HG02759 (cell line): Measurements from ENCODE around the gene GALNT10.

ENCODE experiments used
- ATAC-seq: cut with Tn5 transposase; IDR thresholded peaks from one replicate; pipeline ENCODE4 v1.9.1; 2021; ENCODE audit warnings: mild to moderate bottlenecking, moderate library complexity; ENCODE audit not compliant: unreplicated experiment

Gene GALNT10

DNA sequence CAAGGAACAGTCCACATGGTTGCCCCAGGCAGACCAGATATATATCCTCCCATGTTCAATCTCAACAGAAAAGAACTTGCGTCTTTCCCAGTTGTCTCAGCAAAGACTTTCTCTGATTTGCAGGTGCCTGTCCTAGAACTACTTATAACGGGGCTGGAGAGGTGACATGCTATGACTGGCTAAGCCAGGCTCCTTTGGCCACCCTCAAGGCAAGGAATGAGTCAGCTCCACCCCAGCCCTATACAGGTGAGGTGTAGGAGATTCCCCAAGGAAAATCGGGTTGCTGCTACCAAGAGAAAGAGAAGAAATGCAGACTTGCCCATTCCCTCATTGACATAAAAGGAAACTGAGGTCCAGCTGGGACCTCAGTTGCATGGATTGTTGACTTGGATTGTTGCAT lies 127.4 kb downstream of the GALNT10 start:
- no peak for ATAC-seq

DNA sequence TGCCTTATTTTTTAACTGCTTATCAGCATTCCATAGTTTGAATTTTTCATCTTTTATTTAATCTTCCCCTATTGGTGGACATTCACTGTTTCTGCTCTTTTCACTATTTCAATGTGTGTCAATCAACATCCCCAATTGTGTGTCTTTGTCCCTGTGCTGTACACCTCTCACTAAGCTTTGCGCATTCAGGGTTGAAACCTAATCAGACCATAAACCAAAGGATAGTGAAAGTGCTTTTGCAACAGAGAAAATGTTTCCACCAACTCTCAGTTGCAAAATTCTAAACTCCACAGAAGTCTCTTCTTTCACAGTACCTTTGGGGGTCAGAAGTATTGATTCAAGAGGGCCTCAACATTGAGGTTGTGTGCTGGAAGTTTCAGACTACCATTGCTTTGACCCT lies 128.2 kb downstream of the GALNT10 start:
- no peak for ATAC-seq

DNA sequence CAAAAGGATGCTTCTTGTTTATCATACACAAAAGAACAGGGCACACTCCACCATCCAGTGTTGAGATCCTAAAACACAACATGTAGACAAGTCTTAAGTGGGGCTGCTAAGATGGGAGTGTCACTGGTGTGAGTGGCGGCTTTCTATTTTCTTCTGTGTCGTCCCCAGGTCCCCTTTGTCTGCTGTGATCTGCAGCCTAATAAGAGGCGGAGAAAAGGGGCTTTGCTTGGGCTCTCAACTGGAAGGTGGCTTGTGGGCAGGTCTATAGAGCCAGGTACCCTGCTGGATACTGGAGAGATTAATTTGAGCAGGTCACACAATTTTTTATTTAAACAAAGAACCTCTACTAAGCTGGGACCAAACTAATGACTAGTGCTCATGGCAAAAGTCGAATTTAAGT lies 129.2 kb downstream of the GALNT10 start:
- no peak for ATAC-seq

DNA sequence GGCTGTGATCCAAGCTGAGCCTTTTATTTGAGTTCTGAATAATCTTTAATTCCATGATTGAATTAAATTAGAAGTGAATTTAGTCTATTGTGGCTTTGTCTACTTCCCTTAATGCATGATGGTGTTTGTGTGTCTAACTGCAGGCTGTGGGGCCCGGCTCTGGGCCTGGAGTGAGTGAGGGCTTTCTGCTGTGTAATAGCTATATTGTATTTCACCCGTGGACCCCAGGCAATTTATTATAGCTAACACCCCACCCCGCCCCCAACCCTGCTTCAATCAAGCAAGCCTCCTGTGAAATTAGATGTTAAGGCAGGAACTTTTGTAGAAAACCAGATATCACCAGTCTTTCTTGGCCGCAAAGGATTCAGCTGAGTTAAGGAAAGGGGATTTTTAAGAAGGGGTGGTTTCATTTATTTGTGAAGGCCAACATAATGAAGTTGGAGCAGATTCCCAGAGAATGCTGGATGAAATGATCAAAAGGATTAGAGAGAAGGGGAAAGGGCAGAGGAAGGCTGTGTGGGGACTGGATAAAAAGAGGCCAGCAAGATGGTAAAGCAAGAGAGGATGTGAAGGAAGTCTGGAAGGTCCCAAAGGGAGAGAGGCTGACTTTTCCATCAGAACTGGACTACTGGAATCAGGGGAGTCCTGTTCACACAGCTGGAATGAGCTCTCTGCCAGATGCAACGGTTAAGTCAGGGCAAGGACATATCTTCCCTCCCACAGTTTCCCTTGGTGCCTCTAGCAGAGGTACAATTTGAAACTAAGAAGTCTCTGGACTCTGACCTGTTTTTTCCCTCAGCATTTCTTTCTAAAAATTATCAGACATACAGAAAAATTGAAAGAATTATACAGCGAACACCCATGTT lies 129.9 kb downstream of the GALNT10 start:
- ATAC-seq, result no peak

DNA sequence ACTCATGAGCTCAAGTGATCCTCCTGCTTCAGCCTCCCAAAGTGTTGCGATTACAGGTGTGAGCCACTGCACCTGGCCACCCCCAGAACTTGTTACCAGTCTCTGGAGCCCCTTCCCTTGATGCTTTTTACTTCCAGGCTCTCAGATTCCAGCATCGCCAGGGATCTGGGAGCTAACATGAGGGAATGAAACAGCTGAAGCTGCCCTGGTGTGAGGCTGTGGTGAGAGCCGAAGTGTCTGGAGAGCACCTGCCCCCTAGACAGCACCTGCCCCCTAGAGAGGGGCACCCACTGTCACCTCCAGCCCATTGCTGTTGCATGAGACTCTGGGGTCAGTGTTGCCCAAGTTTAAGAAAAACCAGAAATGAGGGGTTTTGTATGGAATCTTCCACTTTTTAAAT lies 131.0 kb downstream of the GALNT10 start:
- ATAC-seq, result no peak

DNA sequence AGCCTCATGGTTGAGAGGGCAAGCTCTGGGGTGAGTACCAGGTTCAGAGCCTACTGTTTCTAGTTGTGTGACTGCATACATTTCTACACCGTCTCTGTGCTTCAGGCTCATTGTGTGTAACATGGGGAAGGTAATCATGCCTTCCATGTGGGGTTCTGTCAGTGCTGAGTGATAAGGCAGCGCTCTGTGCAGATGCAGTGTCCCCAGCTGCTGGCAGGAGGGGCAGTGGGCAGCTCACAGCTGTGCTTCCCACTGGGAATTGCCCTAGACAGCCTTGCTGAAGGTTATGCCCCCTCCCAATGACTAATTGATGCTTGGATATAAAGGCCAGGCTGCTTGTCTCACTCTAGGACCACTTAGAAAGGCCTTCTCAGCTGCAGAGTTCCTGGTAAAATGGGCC lies 133.5 kb downstream of the GALNT10 start:
- ATAC-seq, result no peak

DNA sequence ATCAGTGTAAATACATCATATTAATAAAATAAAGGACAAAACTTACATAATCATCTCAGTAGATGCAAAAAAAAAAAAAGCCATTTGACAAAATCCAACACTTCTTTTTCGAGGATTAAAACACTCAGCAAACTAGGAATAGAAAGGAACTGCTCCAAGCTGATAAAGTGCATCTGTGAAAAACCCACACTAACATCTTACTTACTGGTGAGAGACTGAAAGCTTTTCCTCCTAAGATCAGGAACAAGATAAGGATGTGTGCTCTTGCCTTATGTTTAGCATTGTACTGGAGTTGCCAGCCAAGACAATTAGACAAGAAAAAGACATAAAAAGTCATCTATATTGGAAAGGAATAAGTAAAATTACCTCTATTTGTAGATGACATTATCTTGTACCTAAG lies 135.0 kb downstream of the GALNT10 start:
- ATAC-seq, result no peak

DNA sequence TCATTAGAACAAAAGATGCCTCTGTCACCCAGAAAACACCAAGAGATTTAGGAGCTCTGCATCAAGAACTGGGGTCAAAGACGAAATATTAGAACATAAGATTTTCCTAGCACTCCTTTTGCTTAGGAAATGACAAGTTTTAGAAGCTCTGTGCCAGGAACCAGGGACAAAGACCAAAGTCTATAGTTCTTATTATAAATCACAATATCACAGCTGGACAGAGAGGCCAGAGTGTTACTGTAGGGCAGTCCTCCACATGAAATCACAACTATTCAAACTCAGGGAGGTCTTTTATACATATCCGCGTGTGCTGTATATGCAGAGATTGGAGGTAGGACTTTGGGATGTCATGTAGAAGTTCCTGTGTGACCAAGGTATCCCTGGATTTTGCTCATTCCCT lies 138.5 kb downstream of the GALNT10 start:
- no peak for ATAC-seq

DNA sequence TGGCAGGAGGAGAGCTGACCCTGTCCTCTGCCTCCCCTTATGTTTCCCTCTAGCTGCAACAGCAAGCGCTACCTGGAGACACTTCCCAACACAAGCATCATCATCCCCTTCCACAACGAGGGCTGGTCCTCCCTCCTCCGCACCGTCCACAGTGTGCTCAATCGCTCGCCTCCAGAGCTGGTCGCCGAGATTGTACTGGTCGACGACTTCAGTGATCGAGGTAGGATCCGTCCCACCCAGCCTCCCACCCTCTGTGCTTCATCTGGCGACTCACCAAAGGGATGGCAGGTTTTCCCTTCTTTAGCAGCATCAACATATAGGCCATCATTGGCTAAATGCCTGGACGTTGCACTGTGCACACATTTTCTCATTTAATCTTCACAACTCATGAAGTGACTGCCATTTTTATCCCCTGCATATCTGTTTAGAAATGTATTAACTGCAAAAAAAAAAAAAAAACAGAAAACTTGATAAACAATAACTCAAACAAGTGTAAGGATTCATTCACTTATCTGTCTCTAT lies 139.0 kb downstream of the GALNT10 start:
- ATAC-seq, result no peak

DNA sequence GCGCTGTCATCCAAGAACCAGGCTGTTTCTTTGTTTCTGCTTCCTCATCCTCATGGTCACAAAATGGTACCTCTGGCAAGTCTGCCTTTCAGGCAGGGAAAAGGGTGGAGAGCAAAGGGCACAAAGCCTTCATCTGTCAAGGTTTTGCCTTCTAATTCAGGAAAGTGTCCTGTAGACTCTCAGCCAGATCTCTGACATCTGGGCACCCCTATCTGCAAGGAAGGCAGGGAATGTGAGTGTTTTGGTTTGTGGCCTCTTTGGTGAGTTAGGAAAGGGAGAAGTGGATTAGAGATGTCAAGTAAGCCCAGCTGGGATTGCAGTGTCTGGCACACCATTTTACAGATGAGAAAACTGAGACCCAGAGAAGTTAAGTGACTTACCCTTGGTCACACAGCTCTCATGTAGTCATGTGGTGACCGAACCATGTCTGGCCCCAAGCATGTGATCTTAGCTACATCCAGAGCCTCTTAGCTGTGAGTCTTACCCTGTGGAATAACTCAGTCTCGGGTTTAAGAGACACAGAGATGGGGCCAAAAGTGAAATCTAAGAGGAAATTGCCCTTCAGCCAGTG lies 139.6 kb downstream of the GALNT10 start:
- ATAC-seq, result no peak

DNA sequence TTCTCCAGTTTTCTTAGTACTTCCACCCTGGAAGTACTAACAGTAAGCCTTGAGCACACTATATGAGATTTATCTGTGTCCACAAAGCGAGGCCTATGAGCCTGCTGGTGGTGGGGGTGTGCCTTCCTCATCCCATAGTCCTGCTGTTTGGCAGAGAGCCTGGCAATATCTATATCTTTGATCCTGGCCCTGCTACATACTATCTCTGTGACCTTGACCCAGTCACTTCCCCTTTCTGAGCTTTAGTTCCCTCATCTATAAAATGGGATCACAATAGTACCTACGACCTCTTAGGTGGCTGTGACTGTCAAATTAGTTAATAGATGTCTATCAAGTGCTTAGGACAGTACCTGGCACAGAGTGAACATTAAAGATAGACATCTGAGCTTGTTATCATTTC lies 140.7 kb downstream of the GALNT10 start:
- no peak for ATAC-seq

DNA sequence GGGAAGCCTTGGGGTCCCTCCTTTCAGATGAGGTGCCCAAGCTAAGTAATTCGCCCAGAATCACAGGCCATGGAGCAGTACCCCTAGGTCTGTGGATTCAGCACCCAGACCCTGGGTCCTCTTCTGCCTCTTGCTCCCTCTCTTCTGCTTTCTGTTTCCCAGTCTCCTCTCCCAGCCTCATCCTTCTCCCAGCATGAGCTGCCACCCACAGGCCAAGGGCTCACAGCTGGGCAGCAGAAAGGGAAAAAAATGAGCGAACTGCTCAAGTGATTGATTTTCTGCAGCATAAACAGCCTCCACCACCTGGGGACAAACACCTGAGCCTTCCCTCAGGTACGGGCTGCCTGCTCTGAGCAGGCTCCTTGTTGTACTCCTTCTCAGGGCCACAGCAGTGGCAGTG lies 141.4 kb downstream of the GALNT10 start:
- ATAC-seq, result no peak

DNA sequence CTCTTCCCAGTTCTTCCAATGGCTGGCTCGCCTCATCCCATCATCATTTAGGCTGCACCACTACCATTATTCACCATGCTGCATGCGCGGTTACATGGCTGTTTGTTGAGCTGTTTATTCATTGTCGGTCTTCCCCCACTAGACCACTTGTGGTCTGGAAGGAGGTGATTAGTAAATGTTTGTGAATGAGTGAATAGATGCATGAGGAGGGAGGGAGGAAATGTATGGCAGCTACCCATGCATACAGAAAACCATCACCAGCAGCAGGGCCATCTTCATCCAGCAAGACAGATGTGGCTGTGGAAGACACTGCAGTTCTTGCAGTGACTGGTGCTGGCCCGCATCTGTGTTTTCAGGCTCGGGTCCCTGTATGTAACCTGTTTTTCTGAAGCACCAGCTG lies 141.9 kb downstream of the GALNT10 start:
- no peak for ATAC-seq

DNA sequence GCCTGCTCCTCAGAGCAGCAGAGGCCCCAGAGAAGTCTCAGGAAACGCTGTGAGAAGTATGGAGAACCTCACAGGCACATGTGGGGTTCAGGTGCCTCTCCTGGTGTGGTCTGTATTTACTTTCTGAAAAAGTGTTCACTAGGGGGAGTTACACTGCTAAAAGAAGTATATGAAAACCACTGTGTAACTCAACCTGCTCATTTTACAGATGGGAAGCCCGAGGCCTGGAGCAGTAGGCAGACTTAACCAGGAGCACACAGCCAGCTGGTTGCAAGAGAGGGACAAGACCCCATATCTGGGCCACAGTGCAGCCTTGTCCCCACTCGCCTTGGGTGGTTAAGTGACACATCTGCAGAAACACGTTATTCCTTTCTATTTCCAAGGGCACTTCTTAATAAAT lies 142.5 kb downstream of the GALNT10 start:
- ATAC-seq, result no peak

DNA sequence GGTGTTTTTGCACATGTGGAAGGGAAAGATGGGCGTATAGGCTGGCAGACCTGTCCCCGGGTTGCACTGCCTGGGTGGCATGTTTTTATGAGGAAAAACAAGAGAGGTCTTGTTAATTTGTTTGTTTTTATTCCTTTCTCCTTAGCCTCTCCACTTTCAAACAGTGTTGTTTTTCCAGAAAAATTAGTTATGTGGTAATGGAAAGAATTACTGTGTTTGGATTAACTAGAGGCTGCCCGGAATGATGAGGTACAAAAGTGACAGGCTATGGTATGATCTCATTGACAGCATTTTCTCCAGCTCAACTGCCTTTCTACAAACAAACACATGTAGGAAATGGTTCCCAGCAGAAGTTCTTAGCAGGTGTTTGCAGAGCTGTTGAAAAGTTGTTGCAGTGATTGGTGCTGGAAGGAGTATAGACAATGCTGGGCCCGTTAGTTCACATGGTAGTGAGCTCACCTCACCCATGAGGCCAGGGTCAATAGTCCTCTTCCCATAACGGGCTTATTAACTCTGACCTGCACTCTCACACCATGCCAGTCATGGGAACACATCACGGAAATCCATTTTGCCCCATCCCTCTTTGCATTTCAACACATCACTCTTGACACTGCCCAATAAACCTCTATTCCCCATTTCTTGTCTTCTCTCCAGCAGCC lies 144.0 kb downstream of the GALNT10 start:
- no peak for ATAC-seq

DNA sequence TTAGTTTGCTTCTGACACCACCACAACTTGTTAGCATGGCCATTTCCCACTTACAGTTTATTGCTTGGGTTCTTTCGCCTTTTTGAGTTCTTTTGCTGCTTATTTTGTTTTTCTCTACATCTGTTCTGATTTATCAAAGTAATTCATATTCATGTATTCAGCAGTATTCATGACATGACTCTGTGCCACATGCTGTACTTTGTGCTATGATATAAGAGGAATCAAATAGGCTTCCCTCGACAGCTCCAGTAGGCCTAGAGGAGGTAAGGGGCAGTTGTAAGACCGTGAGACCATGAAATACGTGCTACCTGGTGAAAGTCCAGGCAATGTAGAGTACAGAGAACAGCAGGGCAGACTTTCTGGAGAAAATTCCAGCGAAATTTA lies 144.5 kb downstream of the GALNT10 start:
- no peak for ATAC-seq

DNA sequence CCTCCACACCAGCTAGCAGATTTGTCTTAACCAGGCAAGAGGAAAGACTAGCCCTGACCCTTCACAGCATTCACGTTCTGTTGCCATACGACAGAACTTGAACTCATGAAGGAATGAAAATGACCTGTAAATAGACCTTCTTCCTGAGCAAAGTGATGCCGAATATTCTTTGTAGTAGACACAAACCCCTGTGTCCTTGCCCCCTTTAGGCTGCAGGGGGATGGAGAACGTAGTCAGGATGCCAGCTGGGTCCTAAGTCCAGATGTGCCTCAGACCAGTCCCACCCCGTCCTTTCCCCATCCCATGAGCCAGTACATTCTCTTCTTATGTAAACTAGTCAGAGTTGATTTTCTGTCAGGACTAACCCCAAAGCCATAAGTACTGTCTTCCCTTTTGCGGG lies 151.1 kb downstream of the GALNT10 start:
- no peak for ATAC-seq

DNA sequence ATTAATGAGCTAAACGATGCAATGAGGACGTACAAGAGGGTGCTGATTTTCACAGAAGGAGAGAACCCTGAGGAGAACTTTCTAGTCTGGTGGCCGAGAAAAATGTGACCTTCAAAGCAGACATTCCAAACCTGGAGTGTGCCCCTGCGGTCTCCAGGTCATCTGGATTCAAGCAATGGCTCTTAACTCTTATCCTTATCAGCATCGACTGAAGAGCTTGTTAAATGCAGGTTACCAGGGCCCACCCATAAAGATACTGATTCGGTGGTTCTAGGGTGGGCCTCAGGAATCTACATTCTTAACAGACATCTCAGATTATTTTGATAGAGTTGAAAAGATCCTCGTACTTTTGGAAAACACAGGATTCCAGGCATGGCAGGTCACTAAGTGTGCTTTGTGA lies 151.7 kb downstream of the GALNT10 start:
- ATAC-seq, result no peak

DNA sequence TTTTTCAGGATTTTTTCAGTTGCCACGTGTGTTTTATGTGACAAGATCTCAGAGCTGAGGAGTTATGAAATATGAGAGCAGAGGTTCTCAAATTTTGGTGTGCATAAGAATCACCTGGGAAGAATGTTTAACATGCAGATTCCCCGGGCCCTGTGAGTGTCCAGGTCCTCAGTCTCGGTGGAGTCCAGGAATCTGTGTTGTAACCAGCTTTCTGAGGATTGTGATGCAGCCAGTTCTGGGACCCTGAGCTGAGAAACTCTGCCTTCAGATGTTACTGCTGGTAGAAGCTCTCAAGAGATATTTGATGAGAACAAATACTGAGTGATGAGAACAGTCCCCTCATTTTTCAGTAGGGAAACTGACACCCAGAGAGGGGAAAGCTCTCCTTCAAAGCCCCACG lies 152.4 kb downstream of the GALNT10 start:
- ATAC-seq, result no peak

DNA sequence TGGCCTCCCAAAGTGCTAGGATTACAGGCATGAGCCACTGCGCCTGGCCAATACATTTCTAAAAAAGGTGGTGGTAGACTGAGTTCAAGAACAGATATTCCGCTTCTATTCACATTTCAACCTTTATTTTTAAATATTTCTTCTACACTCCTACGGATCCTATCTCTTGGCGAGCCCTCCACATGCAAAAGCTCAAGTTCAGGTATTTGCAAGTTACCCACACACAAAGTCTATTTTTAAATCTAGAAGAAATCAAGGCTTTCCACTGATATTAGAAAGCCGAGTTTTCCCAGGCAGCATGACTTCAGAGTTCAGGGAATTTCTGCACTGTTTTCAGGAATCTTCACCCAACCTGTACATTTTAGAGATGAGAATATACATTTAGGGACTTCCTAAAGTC lies 153.9 kb downstream of the GALNT10 start:
- ATAC-seq, result no peak

DNA sequence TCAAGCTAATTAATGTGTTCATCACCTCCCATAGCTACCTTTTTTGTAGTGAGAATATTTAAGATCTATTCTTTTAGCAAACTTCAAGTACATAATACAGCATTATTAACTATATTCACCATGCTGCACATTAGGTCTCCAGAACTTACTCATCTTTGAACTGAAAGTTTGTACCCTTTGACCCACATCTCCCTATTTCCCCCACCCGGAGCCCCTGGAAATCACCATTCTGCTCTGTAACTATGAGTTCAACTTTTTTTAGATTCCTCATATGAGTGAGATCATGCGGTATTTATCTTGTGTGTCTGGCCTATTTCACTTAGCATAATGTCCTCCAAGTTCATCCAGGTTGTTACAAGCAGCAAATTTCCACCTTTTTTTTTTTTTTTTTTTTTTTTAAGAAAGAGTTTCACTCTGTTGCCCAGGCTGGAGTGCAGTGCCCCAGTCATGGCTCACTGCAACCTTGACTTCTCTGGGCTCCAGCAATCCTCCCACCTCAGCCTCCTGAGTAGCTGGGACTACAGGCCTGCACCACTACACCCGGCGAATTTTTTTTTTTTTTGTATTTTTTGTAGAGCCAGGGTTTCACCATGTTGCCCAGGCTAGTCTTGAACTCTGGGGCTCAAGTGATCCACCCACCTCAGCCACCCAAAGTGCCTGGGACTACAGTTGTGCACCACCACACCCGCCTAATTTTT lies 154.9 kb downstream of the GALNT10 start:
- ATAC-seq, result peak; percentile 92
